NCI-H446 (cell line): ENCODE measurements around the gene VAV2.

Experiments used
- DNase-seq, 2 experiments: peaks; one replicate each; lab custom pipeline; 2025; lab: John Stamatoyannopoulos, UW

Gene VAV2

GRCh38 chr9:133874659-133875058 lies 117.5 kb downstream of the VAV2 start:
- no peak for DNase-seq

GRCh38 chr9:133874060-133874657 lies 118.0 kb downstream of the VAV2 start:
- DNase-seq = no peak

GRCh38 chr9:133873461-133873891 lies 118.6 kb downstream of the VAV2 start:
- no peak for DNase-seq

GRCh38 chr9:133873009-133873408 lies 119.1 kb downstream of the VAV2 start:
- DNase-seq = no peak

GRCh38 chr9:133870598-133871595 lies 121.2 kb downstream of the VAV2 start:
- no peak for DNase-seq

- no peak for DNase-seq
Observed at GRCh38 chr9:133869674-133870405, 122.3 kb downstream of the VAV2 start.

- DNase-seq = no peak
Observed at GRCh38 chr9:133868203-133868602, 123.9 kb downstream of the VAV2 start.

GRCh38 chr9:133866946-133867345 lies 125.2 kb downstream of the VAV2 start:
- DNase-seq = no peak

- DNase-seq = no peak
Observed at GRCh38 chr9:133864011-133864410, 128.1 kb downstream of the VAV2 start.

GRCh38 chr9:133863257-133863592 lies 128.9 kb downstream of the VAV2 start:
- DNase-seq = no peak

GRCh38 chr9:133862585-133863256 lies 129.4 kb downstream of the VAV2 start:
- no peak for DNase-seq

- DNase-seq = no peak
Observed at GRCh38 chr9:133861692-133862091, 130.4 kb downstream of the VAV2 start.

- DNase-seq = no peak
Observed at GRCh38 chr9:133861086-133861485, 131.0 kb downstream of the VAV2 start.

GRCh38 chr9:133858771-133859170 lies 133.4 kb downstream of the VAV2 start:
- no peak for DNase-seq

- no peak for DNase-seq
Observed at GRCh38 chr9:133857639-133858038, 134.5 kb downstream of the VAV2 start.

- no peak for DNase-seq
Observed at GRCh38 chr9:133856798-133857197, 135.3 kb downstream of the VAV2 start.

- no peak for DNase-seq
Observed at GRCh38 chr9:133855802-133856521, 136.2 kb downstream of the VAV2 start.

- no peak for DNase-seq
Observed at GRCh38 chr9:133855371-133855770, 136.8 kb downstream of the VAV2 start.

GRCh38 chr9:133854765-133855164 lies 137.4 kb downstream of the VAV2 start:
- DNase-seq = no peak

- DNase-seq = no peak
Observed at GRCh38 chr9:133854048-133854447, 138.1 kb downstream of the VAV2 start.

GRCh38 chr9:133853331-133853730 lies 138.8 kb downstream of the VAV2 start:
- DNase-seq = no peak
